GM18502 (cell line): ENCODE measurements around the gene MAD2L1.

ENCODE experiments used
- ATAC-seq: cut with Tn5 transposase; IDR thresholded peaks from one replicate; pipeline ENCODE4 v1.9.1; 2021; ENCODE audit warnings: mild to moderate bottlenecking; ENCODE audit not compliant: unreplicated experiment, poor library complexity

The MAD2L1 gene

DNA sequence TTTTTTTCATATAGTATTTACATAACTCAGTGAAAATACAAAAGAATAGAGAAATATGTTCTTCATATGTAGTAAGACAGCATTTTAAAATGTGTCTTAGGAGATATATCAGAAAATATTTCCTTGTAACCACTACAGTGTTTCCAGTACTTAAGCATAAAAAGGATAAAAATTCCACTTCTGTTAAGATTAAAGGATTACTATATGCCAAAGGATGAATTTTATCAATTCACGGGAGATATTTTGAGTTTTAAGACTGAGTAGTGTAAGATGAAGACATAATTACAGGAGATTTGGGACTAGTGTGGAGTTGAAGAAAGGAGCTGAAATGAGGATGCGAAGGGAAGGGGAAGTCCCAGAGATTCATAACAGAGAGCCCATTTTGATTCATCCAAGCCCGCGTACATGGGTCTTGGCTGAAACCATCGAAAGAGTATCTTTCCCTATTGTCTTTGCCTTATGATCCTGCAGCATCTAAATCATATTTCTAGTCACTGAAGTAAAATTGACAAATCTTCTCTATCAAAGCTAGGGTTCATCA lies 58.7 kb downstream of the MAD2L1 start:
- no peak for ATAC-seq

- ATAC-seq = no peak
Measured at GRCh38 chr4:120007191-120007871, 59.3 kb downstream of the MAD2L1 start.
